Stomach (tissue), 4 donors: Measurements from ENCODE around the gene MMUT.
"Not testable (repeated sequence)": the region's sequence is repeated elsewhere in the genome, so short reads cannot be mapped to it uniquely, and the experiment has no call there.

ENCODE experiments used
- POLR2A ChIP-seq, 4 donors: fragments of 450-650 bp; IDR thresholded peaks; one replicate each; pipeline ENCODE4 v1.6.1; 2016; ENCODE audit warnings: antibody characterized with exemption in 4 of 4, control low read depth in 2 of 4, mild to moderate bottlenecking in 1 of 4, moderate library complexity in 1 of 4
- TF ChIP-seq, protein P1 (sequence below), 7 experiments: fragments of 450-650 bp in 4 of 7; fragments of 200-600 bp in 3 of 7; sonication (generic) in 3 of 7; IDR thresholded peaks; one replicate each; pipeline ENCODE4 v1.5.1; 2016 to 2019; ENCODE audit warnings: antibody characterized with exemption in 7 of 7, control low read depth in 2 of 7, mild to moderate bottlenecking in 1 of 7

DNA sequence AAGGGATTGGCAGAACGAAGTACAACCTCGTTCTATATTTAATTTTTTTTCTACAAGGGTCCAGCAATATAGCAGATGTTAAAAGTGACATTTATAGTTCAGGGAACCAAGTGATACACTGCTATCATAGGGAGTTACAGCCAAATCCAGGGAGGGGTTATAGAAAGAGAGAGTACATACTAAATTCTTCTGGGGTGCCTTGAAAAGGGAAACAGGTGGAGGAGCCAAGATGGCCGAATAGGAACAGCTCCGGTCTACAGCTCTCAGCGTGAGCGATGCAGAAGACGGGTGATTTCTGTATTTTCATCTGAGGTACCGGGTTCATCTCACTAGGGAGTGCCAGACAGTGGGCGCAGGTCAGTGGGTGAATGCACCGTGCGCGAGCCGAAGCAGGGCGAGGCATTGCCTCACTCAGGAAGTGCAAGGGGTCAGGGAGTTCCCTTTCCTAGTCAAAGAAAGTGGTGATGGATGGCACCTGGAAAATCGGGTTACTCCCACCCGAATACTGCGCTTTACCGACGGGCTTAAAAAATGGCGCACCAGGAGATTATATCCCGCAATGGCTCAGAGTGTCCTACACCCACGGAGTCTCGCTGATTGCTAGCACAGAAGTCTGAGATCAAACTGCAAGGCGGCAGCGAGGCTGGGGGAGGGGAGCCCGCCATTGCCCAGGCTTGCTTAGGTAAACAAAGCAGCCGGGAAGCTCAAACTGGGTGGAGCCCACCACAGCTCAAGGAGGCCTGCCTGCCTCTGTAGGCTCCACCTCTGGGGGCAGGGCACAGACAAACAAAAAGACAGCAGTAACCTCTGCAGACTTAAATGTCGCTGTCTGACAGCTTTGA lies 76.2 kb downstream of the MMUT start:
- not testable (repeated sequence) for TF ChIP-seq POLR2A (IDR thresholded peaks at IDR 0.05)
- TF ChIP-seq, protein P1, sequence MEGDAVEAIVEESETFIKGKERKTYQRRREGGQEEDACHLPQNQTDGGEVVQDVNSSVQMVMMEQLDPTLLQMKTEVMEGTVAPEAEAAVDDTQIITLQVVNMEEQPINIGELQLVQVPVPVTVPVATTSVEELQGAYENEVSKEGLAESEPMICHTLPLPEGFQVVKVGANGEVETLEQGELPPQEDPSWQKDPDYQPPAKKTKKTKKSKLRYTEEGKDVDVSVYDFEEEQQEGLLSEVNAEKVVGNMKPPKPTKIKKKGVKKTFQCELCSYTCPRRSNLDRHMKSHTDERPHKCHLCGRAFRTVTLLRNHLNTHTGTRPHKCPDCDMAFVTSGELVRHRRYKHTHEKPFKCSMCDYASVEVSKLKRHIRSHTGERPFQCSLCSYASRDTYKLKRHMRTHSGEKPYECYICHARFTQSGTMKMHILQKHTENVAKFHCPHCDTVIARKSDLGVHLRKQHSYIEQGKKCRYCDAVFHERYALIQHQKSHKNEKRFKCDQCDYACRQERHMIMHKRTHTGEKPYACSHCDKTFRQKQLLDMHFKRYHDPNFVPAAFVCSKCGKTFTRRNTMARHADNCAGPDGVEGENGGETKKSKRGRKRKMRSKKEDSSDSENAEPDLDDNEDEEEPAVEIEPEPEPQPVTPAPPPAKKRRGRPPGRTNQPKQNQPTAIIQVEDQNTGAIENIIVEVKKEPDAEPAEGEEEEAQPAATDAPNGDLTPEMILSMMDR (IDR thresholded peaks at IDR 0.05): not testable (repeated sequence)
